HCT116 (cell line): Measurements from ENCODE around the gene ACTL7A. TPM values are rescaled to one million over a fixed set of nuclear protein-coding genes. Genes with fewer than 3 reads are reported as not detected.
A peak's percentile ranks its signal among the peaks of the same experiment; 100 is the strongest.

ENCODE experiments used
- ATAC-seq: fragments of 200-7000 bp; cut with Tn5 transposase; 2 replicates; pipeline ENCODE4 v1.9.1; 2020; ENCODE audit warnings: mild to moderate bottlenecking, moderate library complexity
- BruUV-seq: library from RNA; stranded (reverse); fragments of 400-500 nt; replicated peaks from 2 replicates; lab custom pipeline; 2021; lab: Mats Ljungman, UMichigan
- CTCF ChIA-PET: fragments of 300-600 bp; sonication (Branson Sonifier 250); formaldehyde crosslinking; loops from one replicate; lab custom pipeline; 2021; ENCODE audit warnings: antibody characterized with exemption; lab: Charles Lee
- POLR2A ChIA-PET: fragments of 300-600, 350-600 bp; sonication (Branson Sonifier 250); formaldehyde crosslinking; loops from one replicate; lab custom pipeline; 2021; ENCODE audit warnings: antibody characterized with exemption; lab: Charles Lee
- RAD21 ChIA-PET, 2 experiments: fragments of 300-600 bp; sonication (Branson Sonifier 250); formaldehyde crosslinking; loops; one replicate each; lab custom pipeline; 2023; ENCODE audit warnings: low total read pairs in 2 of 2; ENCODE audit not compliant: uncharacterized antibody in 2 of 2, unreplicated experiment in 2 of 2, low non-redundant PET in 1 of 2; lab: Charles Lee
- DNase-seq: peaks from one replicate; pipeline ENCODE4 v3.0.0-alpha.2; 2010; ENCODE audit warnings: low read depth, low spot score
- H2AFZ ChIP-seq: fragments of 200-600 bp; shearing (Covaris generic), sonication (generic); 2 replicates; pipeline ENCODE4 v1.6.1; 2017; ENCODE audit warnings: low read depth, mixed run types, mixed read lengths, antibody characterized with exemption, low read length; ENCODE audit not compliant: poor library complexity, severe bottlenecking
- H3K27ac ChIP-seq: 2 replicates; pipeline ENCODE4 v1.5.1; 2012; ENCODE audit warnings: low read depth, low read length
- H3K27me3 ChIP-seq: fragments of 200-600 bp; sonication (generic); 2 replicates; pipeline ENCODE4 v1.6.1; 2016; ENCODE audit warnings: mixed run types, low read length, mixed read lengths; ENCODE audit not compliant: insufficient read depth
- H3K36me3 ChIP-seq, 2 experiments: fragments of 200-500 bp in 1 of 2; fragments of 200-600 bp in 1 of 2; sonication (Bioruptor generic) in 1 of 2; sonication (generic) in 1 of 2; 2 replicates each; pipeline versions ENCODE4 v1.5.1 to v1.6.1; 2014 to 2016; ENCODE audit warnings: low read length in 2 of 2, inconsistent platforms in 1 of 2, mixed read lengths in 1 of 2, mixed run types in 1 of 2; ENCODE audit not compliant: insufficient read depth in 2 of 2, control insufficient read depth in 1 of 2
- H3K4me1 ChIP-seq, 2 experiments: fragments of 200-600 bp in 1 of 2; sonication (generic) in 1 of 2; 2 replicates each; pipeline versions ENCODE4 v1.5.1 to v1.6.1; 2012 to 2017; ENCODE audit warnings: low read length in 2 of 2, inconsistent platforms in 1 of 2, mild to moderate bottlenecking in 1 of 2, mixed read lengths in 1 of 2, mixed run types in 1 of 2, moderate library complexity in 1 of 2; ENCODE audit not compliant: insufficient read depth in 2 of 2, control insufficient read depth in 1 of 2
- H3K4me2 ChIP-seq: fragments of 200-600 bp; sonication (generic); 2 replicates; pipeline ENCODE4 v1.6.1; 2017; ENCODE audit warnings: mixed run types, low read length, mixed read lengths
- H3K4me3 ChIP-seq, 2 experiments: fragments of 200-600 bp in 1 of 2; sonication (generic) in 1 of 2; replicated peaks in 1 of 2; 2 replicates each; pipeline ENCODE4 v1.5.1; 2011 to 2016; ENCODE audit warnings: low read length in 2 of 2, control low read depth in 1 of 2, low read depth in 1 of 2, mild to moderate bottlenecking in 1 of 2, mixed read lengths in 1 of 2, mixed run types in 1 of 2
- H3K79me2 ChIP-seq: fragments of 200-600 bp; sonication (generic); 2 replicates; pipeline ENCODE4 v1.6.1; 2017; ENCODE audit warnings: mild to moderate bottlenecking, mixed run types, low read length, moderate library complexity, mixed read lengths; ENCODE audit not compliant: insufficient read depth
- H3K9ac ChIP-seq: fragments of 200-600 bp; sonication (generic); 2 replicates; pipeline ENCODE4 v1.6.1; 2016; ENCODE audit warnings: low read length, mixed read lengths
- H3K9me2 ChIP-seq: fragments of 200-600 bp; sonication (generic), shearing (Covaris generic); 2 replicates; pipeline ENCODE4 v1.6.1; 2017; ENCODE audit warnings: mixed run types, mild to moderate bottlenecking, moderate library complexity; ENCODE audit not compliant: insufficient read depth
- H3K9me3 ChIP-seq, 2 experiments: fragments of 200-500 bp in 1 of 2; fragments of 200-600 bp in 1 of 2; sonication (Bioruptor generic) in 1 of 2; sonication (generic) in 1 of 2; 2 replicates each; pipeline ENCODE4 v1.6.1; 2014 to 2017; ENCODE audit warnings: low read length in 2 of 2, mixed read lengths in 2 of 2, inconsistent platforms in 1 of 2, low read depth in 1 of 2, mild to moderate bottlenecking in 1 of 2, mixed run types in 1 of 2, moderate library complexity in 1 of 2; ENCODE audit not compliant: control insufficient read depth in 1 of 2, insufficient read depth in 1 of 2
- H4K20me1 ChIP-seq: fragments of 200-600 bp; sonication (generic), shearing (Covaris generic); 2 replicates; pipeline ENCODE4 v1.6.1; 2017; ENCODE audit warnings: mixed run types, mild to moderate bottlenecking, moderate library complexity; ENCODE audit not compliant: insufficient read depth
- CBX3 ChIP-seq: IDR thresholded peaks from 2 replicates; pipeline ENCODE4 v1.6.1; 2012; ENCODE audit warnings: low read depth
- CEBPB ChIP-seq: IDR thresholded peaks from 2 replicates; pipeline ENCODE4 v1.6.1; 2012; ENCODE audit warnings: low read depth
- ELF1 ChIP-seq: IDR thresholded peaks from 2 replicates; pipeline ENCODE4 v1.6.1; 2012; ENCODE audit warnings: low read depth, borderline replicate concordance
- FOSL1 ChIP-seq: IDR thresholded peaks from 2 replicates; pipeline ENCODE4 v1.6.1; 2012; ENCODE audit warnings: low read depth
- POLR2AphosphoS5 ChIP-seq: IDR thresholded peaks from 2 replicates; pipeline ENCODE4 v1.6.1; 2011; ENCODE audit warnings: mild to moderate bottlenecking, low read depth, low read length, moderate library complexity
- RAD21 ChIP-seq: IDR thresholded peaks from 2 replicates; pipeline ENCODE4 v1.6.1; 2012; ENCODE audit warnings: low read depth, mild to moderate bottlenecking
- SP1 ChIP-seq: IDR thresholded peaks from 2 replicates; pipeline ENCODE4 v1.6.1; 2012; ENCODE audit warnings: low read depth
- TCF7L2 ChIP-seq: IDR thresholded peaks from 2 replicates; pipeline ENCODE4 v1.7.0; 2011; ENCODE audit warnings: borderline replicate concordance, inconsistent platforms; ENCODE audit not compliant: insufficient read depth, insufficient read length; ENCODE audit errors: extremely low read depth
- YY1 ChIP-seq: IDR thresholded peaks from 2 replicates; pipeline ENCODE4 v1.6.1; 2011; ENCODE audit warnings: low read length, low read depth, moderate library complexity, mild to moderate bottlenecking; ENCODE audit not compliant: insufficient replicate concordance; ENCODE audit errors: extremely low read depth
- ZFX ChIP-seq: fragments of 450-650 bp; IDR thresholded peaks from 2 replicates; pipeline ENCODE4 v1.6.1; 2017
- intact Hi-C: fragments of 100-400 bp; cut with micrococcal nuclease; formaldehyde crosslinking; loops from 2 replicates; pipeline ENCODE4 v1.10.0; 2022
- total RNA-seq: library from RNA; stranded (reverse); gene quantifications from one replicate; pipeline ENCODE4 v1.2.1, GENCODE V29; 2021; ENCODE audit not compliant: unreplicated experiment
- TF ChIP-seq, protein P1 (sequence below), 3 experiments: fragments of 200-600 bp in 1 of 3; sonication (generic) in 1 of 3; IDR thresholded peaks in 2 of 3; conservative IDR thresholded peaks in 1 of 3; 2 replicates each; pipeline ENCODE4 v1.5.1; 2012 to 2017; ENCODE audit warnings: low read depth in 2 of 3, low read length in 2 of 3, antibody characterized with exemption in 1 of 3, borderline replicate concordance in 1 of 3, control low read depth in 1 of 3, mild to moderate bottlenecking in 1 of 3, mixed read lengths in 1 of 3, mixed run types in 1 of 3, moderate library complexity in 1 of 3; ENCODE audit not compliant: insufficient read depth in 1 of 3
- TF ChIP-seq, protein P2 (sequence below): IDR thresholded peaks from 2 replicates; pipeline ENCODE4 v1.6.1; 2012

Gene ACTL7A
- total RNA-seq, 1 experiment from 2014 or later, result not detected

DNA sequence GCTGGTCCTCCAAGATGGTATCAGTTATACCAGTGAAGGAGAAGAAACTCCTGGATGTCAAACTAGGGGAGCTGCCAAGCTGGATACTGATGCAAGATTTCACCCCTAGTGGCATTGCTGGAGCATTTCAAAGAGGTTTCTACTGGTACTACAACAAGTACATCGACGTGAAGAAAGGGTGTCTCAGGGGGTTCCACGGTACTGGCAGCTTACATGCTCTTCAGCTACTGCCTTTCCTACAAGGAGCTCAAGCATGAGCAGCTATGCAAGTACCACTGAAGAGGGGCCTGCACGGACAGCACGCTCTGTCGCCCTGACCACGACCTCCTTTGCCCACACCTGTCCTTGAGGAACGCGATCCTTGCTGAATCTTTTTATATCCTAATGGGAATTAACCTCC lies 25.7 kb upstream of the ACTL7A start:
- Histone ChIP-seq H3K27ac (no peak overlapping the region), H3K9me2 (no peaks in the 10 kb centered on the region), H3K9ac (no peak overlapping the region), H2AFZ (no peak overlapping the region), H3K9me3 (no peaks in the 10 kb centered on the region), H3K36me3 (no peaks in the 10 kb centered on the region), H3K4me2 (no peak overlapping the region), H3K79me2 (no peaks in the 10 kb centered on the region), H4K20me1 (no peaks in the 10 kb centered on the region), H3K4me3 (no peak overlapping the region), H3K4me1 (peaks cover 0 to 15% of the 10 kb centered on the region in 2 experiments; a peak in 1 of 4 replicates), H3K27me3 (no peaks in the 10 kb centered on the region)
- DNase-seq (no peak), ATAC-seq (peak; percentile 49; the same call in 1 of the 2 replicates)
- ChIA-PET POLR2A (interaction anchor here (0.6 kb wide), 1 partner anchor 114 kb away, joined by 3 read pairs; no protein-coding TSS in a partner anchor), CTCF (interaction anchor here (1.0 to 1.3 kb wide), 2 partner anchors 8 to 480 kb away, joined by 3 read pairs; no protein-coding TSS in a partner anchor), RAD21 (no interaction called here)
- intact Hi-C loops, result no loop called here
- no peak for TF ChIP-seq POLR2AphosphoS5
- TF ChIP-seq, protein P1, sequence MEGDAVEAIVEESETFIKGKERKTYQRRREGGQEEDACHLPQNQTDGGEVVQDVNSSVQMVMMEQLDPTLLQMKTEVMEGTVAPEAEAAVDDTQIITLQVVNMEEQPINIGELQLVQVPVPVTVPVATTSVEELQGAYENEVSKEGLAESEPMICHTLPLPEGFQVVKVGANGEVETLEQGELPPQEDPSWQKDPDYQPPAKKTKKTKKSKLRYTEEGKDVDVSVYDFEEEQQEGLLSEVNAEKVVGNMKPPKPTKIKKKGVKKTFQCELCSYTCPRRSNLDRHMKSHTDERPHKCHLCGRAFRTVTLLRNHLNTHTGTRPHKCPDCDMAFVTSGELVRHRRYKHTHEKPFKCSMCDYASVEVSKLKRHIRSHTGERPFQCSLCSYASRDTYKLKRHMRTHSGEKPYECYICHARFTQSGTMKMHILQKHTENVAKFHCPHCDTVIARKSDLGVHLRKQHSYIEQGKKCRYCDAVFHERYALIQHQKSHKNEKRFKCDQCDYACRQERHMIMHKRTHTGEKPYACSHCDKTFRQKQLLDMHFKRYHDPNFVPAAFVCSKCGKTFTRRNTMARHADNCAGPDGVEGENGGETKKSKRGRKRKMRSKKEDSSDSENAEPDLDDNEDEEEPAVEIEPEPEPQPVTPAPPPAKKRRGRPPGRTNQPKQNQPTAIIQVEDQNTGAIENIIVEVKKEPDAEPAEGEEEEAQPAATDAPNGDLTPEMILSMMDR (IDR thresholded peaks at IDR 0.05 in 2 of 3, conservative IDR thresholded peaks at IDR 0.05 in 1 of 3; ENCODE audit: borderline replicate concordance in 1 of 3, insufficient read depth in 1 of 3, low read depth in 2 of 3, low read length in 2 of 3), result 0 out of 6 replicates have a peak, but pooled peaks of 1 of the 3 experiments have one; percentile 7
- no TSS peak for BruUV-seq

DNA sequence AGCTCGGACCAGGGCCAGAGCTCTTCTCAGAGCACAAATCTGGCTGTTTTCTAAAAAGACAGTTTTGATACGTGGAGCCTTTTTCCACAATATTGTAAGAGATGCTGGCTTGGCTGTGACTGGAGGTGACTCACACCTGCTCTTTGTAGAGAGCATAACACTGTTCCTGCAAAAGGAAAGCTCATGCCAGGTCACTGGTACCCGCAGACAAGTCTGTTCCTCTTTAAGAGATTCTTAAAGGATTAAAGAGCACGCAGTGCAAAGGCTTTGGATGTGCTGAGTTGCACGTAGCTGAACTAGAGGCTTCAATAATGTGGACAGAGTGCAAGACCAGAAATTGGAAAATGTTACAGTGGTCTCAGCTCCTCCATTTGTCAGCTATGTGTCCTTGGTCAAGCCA lies 25.3 kb upstream of the ACTL7A start:
- no peaks in the 10 kb centered on the region for H3K9me3 ChIP-seq
- ChIA-PET CTCF (interaction anchor here (1.6 kb wide), 1 partner anchor 1415 kb away, joined by 4 read pairs; no protein-coding TSS in a partner anchor), POLR2A (interaction anchor here (0.6 kb wide), 1 partner anchor 113 kb away, joined by 3 read pairs; no protein-coding TSS in a partner anchor), RAD21 (no interaction called here)
- no TSS peak for BruUV-seq
- H2AFZ ChIP-seq, result no peak overlapping the region
- no peaks in the 10 kb centered on the region for H3K36me3 ChIP-seq
- intact Hi-C loops, result no loop called here
- no peak overlapping the region for H3K4me3 ChIP-seq
- no peak overlapping the region for H3K27ac ChIP-seq
- H3K4me1 ChIP-seq, result peaks cover 0 to 15% of the 10 kb centered on the region in 2 experiments; a peak in 1 of 4 replicates
- H3K4me2 ChIP-seq, result no peak overlapping the region
- no peak overlapping the region for H3K9ac ChIP-seq
- ATAC-seq (no peak), DNase-seq (no peak)
- no peaks in the 10 kb centered on the region for H3K27me3 ChIP-seq
- no peaks in the 10 kb centered on the region for H3K79me2 ChIP-seq
- H4K20me1 ChIP-seq, result no peaks in the 10 kb centered on the region
- no peaks in the 10 kb centered on the region for H3K9me2 ChIP-seq
- TF ChIP-seq CEBPB, result no peak
- TF ChIP-seq ZFX, result no peak
- TF ChIP-seq RAD21, result no peak
- TF ChIP-seq CBX3, result no peak
- TF ChIP-seq, protein P1 (IDR thresholded peaks at IDR 0.05 in 2 of 3, conservative IDR thresholded peaks at IDR 0.05 in 1 of 3; ENCODE audit: borderline replicate concordance in 1 of 3, insufficient read depth in 1 of 3, low read depth in 2 of 3, low read length in 2 of 3), result no peak
- TF ChIP-seq FOSL1, result no peak
- TF ChIP-seq ELF1, result no peak
- TF ChIP-seq POLR2AphosphoS5, result no peak
- TF ChIP-seq YY1, result no peak
- TF ChIP-seq, protein P2, sequence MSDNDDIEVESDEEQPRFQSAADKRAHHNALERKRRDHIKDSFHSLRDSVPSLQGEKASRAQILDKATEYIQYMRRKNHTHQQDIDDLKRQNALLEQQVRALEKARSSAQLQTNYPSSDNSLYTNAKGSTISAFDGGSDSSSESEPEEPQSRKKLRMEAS, result no peak
- no peak for TF ChIP-seq TCF7L2
- no peak for TF ChIP-seq SP1
